Activated naive CD4-positive, alpha-beta T cell treated with anti-CD3 and anti-CD28 coated beads, Interleukin-2, amount 50 U/mL, for 24 hours (primary cell): ENCODE data around the gene WIPF1.

Experiments
- H3K27ac Mint-ChIP-seq: one replicate; pipeline ENCODE4 v1.8.0; 2021; ENCODE audit warnings: mild to moderate bottlenecking, mixed read lengths
- H3K27me3 Mint-ChIP-seq: one replicate; pipeline ENCODE4 v1.8.0; 2021; ENCODE audit warnings: mixed read lengths
- H3K36me3 Mint-ChIP-seq: one replicate; pipeline ENCODE4 v1.8.0; 2021; ENCODE audit warnings: mixed read lengths
- H3K4me1 Mint-ChIP-seq: one replicate; pipeline ENCODE4 v1.8.0; 2021; ENCODE audit warnings: mixed read lengths
- H3K4me3 Mint-ChIP-seq: one replicate; pipeline ENCODE4 v1.8.0; 2021; ENCODE audit warnings: mild to moderate bottlenecking, mixed read lengths
- H3K9me3 Mint-ChIP-seq: one replicate; pipeline ENCODE4 v1.8.0; 2021; ENCODE audit warnings: mixed read lengths

Gene WIPF1

DNA sequence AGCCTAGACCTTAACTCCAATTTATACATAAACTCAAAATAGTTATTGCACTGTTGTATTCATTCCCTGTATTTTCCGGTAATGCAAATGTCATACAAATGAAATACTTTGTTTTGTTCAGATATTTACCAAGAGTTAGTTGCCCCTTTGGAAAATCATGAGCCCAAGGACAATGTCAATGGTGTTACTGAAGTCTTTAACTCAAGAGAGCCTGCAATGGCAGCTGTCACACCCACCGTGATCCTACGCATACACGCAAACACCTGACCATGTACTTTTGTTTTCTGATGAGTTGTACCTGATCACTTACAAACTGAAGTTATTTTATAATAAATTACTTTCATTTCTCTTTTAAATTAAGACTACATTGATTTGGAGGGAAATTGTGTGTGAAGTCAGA, 11.7 kb upstream of the WIPF1 start:
- Mint-ChIP-seq H3K36me3 (peaks cover 12% of the 10 kb centered on the region), H3K4me3 (no peak overlapping the region), H3K4me1 (peaks cover 96% of the 10 kb centered on the region), H3K27ac (peak overlapping the region; percentile 99), H3K9me3 (no peaks in the 10 kb centered on the region), H3K27me3 (no peaks in the 10 kb centered on the region)

GRCh38 chr2:174608866-174609214, 11.2 kb upstream of the WIPF1 start:
- H3K4me3 Mint-ChIP-seq: no peak overlapping the region
- peak overlapping the region; percentile 99 for H3K27ac Mint-ChIP-seq
- H3K9me3 Mint-ChIP-seq: no peaks in the 10 kb centered on the region
- no peaks in the 10 kb centered on the region for H3K27me3 Mint-ChIP-seq
- peaks cover 12% of the 10 kb centered on the region for H3K36me3 Mint-ChIP-seq
- peaks cover 96% of the 10 kb centered on the region for H3K4me1 Mint-ChIP-seq

- Mint-ChIP-seq H3K9me3 (no peaks in the 10 kb centered on the region), H3K27me3 (no peaks in the 10 kb centered on the region), H3K4me1 (peaks cover 96% of the 10 kb centered on the region), H3K27ac (peak overlapping the region; percentile 99), H3K36me3 (peaks cover 11% of the 10 kb centered on the region), H3K4me3 (peak overlapping the region; percentile 75)
These were observed 10.6 kb upstream of the WIPF1 start for GRCh38 chr2:174607989-174608865.

DNA sequence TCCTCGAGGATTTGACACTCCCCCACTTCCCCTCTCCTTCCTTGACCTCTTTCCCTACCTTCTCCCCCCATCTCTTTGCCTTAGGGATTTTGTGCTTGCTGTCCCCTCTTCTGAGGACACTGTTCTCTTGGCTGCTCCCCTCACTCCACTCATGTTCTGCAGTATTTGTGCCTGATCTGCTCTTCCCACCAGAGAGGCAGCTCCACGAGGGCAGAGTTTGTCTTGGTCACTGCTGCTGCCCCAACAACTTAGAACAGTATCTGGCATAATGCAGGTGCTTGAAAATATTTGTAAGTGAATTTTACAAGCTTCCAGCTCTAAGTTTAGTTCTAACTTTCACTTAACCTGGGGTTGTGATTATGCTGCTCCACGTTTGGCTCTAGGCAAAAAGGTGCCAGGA, 10.0 kb upstream of the WIPF1 start:
- no peaks in the 10 kb centered on the region for H3K9me3 Mint-ChIP-seq
- H3K4me3 Mint-ChIP-seq: peak overlapping the region; percentile 75
- peaks cover 12% of the 10 kb centered on the region for H3K36me3 Mint-ChIP-seq
- peaks cover 96% of the 10 kb centered on the region for H3K4me1 Mint-ChIP-seq
- H3K27ac Mint-ChIP-seq: peak overlapping the region; percentile 99
- no peaks in the 10 kb centered on the region for H3K27me3 Mint-ChIP-seq

GRCh38 chr2:174606336-174606735, 8.7 kb upstream of the WIPF1 start:
- peaks cover 12% of the 10 kb centered on the region for H3K36me3 Mint-ChIP-seq
- no peaks in the 10 kb centered on the region for H3K27me3 Mint-ChIP-seq
- peak overlapping the region; percentile 59 for H3K4me3 Mint-ChIP-seq
- peaks cover 96% of the 10 kb centered on the region for H3K4me1 Mint-ChIP-seq
- H3K27ac Mint-ChIP-seq: peak overlapping the region; percentile 96
- H3K9me3 Mint-ChIP-seq: no peaks in the 10 kb centered on the region

DNA sequence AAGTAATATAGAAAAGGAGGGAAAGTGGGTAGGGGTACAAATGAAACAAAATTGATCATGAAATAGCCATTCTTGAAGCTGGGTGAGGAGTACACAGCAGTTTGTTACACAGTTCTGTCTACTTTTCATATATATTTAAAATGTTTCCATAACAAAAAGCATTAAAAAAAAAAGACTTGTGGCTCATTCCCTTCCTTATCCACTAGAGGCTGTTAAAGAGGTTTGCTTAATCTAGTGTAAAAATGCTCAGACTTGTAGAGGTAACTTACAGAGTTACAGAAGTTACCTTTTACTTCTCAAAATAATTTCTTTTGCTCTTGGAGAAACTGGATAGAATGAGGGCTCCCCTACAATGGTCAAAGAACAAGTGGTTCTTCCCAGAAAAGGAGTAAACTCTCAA, 8.1 kb upstream of the WIPF1 start:
- no peak overlapping the region for H3K4me3 Mint-ChIP-seq
- H3K36me3 Mint-ChIP-seq: peaks cover 10% of the 10 kb centered on the region
- no peaks in the 10 kb centered on the region for H3K27me3 Mint-ChIP-seq

GRCh38 chr2:174603280-174603679, 5.7 kb upstream of the WIPF1 start:
- Mint-ChIP-seq H3K4me1 (peaks cover 94% of the 10 kb centered on the region), H3K27me3 (no peaks in the 10 kb centered on the region), H3K4me3 (no peak overlapping the region), H3K36me3 (peaks cover 11% of the 10 kb centered on the region), H3K27ac (peak overlapping the region; percentile 83), H3K9me3 (no peaks in the 10 kb centered on the region)

More for the DNA sequence above, 8.1 kb upstream of the WIPF1 start:
- Mint-ChIP-seq H3K9me3 (no peaks in the 10 kb centered on the region), H3K4me1 (peaks cover 94% of the 10 kb centered on the region), H3K27ac (peak overlapping the region; percentile 96)

- H3K9me3 Mint-ChIP-seq: no peaks in the 10 kb centered on the region
- H3K4me3 Mint-ChIP-seq: peak overlapping the region; percentile 1
- no peaks in the 10 kb centered on the region for H3K27me3 Mint-ChIP-seq
- peaks cover 93% of the 10 kb centered on the region for H3K4me1 Mint-ChIP-seq
- H3K36me3 Mint-ChIP-seq: peaks cover 11% of the 10 kb centered on the region
- peak overlapping the region; percentile 83 for H3K27ac Mint-ChIP-seq
These were observed 5.1 kb upstream of the WIPF1 start for GRCh38 chr2:174602745-174603144.

GRCh38 chr2:174600349-174600748, 2.7 kb upstream of the WIPF1 start:
- Mint-ChIP-seq H3K9me3 (no peaks in the 10 kb centered on the region), H3K27me3 (no peaks in the 10 kb centered on the region), H3K4me3 (peak overlapping the region; percentile 15), H3K36me3 (peaks cover 8% of the 10 kb centered on the region), H3K27ac (peak overlapping the region; percentile 99), H3K4me1 (peaks cover 81% of the 10 kb centered on the region)

DNA sequence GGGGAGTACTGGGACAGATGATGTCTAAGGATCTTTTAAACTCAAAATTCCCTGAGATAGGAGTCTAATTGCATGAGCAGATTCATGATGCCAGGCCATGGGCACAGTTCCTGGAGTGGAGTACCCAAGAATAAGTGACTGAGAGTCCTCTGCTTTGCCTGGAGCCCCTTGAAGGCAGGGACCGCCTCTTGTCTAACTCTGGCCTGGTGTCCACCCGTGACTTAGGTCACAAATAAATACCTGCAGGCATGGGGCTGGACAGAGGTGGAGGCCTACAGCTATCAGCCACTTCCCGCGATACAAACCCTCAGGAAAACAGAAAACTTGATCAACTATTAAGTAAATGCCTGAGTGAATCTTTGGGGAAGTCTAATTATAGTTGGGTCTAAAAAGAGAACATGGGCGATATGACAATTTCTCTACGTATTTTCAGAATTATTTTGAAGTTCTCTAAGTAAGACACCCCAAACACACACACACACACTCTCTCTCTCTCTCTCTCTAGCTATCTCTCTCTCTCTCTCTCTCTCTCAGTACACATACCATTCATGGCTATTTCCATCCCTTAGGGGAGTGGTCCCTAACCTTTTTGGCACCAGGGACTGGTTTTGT, 1.8 kb upstream of the WIPF1 start:
- Mint-ChIP-seq H3K9me3 (no peaks in the 10 kb centered on the region), H3K27me3 (no peaks in the 10 kb centered on the region), H3K4me1 (peaks cover 78% of the 10 kb centered on the region), H3K4me3 (peak overlapping the region; percentile 92), H3K36me3 (peaks cover 7% of the 10 kb centered on the region), H3K27ac (peak overlapping the region; percentile 99)

GRCh38 chr2:174597009-174597344, 627 bp downstream of the WIPF1 start:
- no peaks in the 10 kb centered on the region for H3K9me3 Mint-ChIP-seq
- H3K36me3 Mint-ChIP-seq: peaks cover 5% of the 10 kb centered on the region
- H3K4me3 Mint-ChIP-seq: peak overlapping the region; percentile 92
- peak overlapping the region; percentile 96 for H3K27ac Mint-ChIP-seq
- H3K27me3 Mint-ChIP-seq: no peaks in the 10 kb centered on the region
- H3K4me1 Mint-ChIP-seq: peaks cover 69% of the 10 kb centered on the region

DNA sequence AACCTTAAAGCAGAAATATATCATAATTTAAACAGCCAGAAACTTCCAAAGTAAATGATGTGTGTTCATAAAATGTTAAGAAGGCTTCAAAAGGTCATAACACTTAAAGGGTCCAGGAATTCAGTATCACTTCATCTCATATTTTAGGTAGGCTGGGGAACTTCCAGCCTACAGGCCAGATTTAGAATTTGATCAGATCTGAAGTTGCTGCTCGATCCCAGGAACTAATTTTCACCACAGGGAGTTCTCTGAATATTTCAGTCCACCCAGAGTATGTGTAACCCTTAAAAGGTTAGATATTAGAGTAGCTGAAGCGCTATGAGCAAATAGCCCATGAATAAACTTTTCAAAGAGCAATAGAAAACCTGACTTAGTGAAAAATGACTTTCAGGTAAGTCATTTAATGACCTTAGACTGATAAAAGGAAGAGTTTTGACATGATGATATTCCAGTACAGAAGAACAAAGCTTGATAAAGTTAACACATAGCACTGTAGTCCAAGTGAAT, 1.7 kb downstream of the WIPF1 start:
- Mint-ChIP-seq H3K9me3 (no peaks in the 10 kb centered on the region), H3K36me3 (peaks cover 9% of the 10 kb centered on the region), H3K27ac (peak overlapping the region; percentile 96), H3K4me1 (peaks cover 69% of the 10 kb centered on the region), H3K4me3 (peak overlapping the region; percentile 92), H3K27me3 (no peaks in the 10 kb centered on the region)

DNA sequence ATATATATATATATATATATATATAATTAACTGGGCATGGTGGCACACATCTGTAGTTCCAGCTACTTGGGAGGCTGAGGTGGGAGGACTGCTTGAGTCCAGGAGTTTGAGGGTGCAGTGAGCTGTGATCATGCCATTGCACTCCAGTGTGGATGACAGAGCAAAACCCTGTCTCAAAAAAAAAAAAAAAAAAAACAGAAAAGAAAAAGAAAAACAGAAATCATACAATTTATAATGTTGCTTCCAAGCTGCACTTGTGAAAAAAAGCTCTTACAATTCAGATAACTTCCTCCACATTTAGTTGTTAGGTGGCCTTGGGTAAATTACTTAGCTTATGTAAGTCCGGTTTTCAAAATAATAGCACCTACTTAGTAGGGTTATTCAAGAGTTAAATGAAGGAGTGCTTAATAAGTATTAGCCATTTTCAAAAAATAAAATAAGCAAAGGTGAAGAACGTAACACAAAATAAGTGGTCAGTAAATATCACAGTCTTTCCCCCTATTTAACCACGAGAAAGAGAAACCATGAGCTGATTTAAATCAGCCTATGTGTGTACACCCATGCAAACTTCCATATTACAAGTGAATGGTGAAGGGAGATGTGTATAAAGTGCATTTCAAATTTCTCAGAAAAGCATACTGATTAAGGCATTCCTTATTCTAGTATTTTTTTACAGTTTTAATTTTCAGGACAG, 2.3 kb downstream of the WIPF1 start:
- H3K36me3 Mint-ChIP-seq: peaks cover 9% of the 10 kb centered on the region

DNA sequence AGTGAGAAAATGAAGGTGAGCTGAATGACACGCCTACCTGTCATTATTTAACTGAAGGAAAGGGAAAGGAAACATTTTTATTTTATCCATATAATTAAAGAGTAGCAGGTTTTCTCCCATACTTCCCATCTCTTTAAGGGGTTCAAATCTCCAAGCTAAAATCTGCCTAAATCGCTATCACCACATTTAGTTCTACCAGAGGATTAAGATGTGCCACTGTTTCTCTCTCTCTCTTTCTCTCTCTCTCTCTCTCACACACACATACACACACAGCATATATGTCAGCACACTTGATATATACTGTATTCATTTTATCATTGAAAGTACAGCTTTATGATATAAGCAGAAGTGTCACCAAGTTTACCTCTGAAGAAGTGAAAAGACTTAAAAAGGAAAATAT, 3.1 kb downstream of the WIPF1 start:
- Mint-ChIP-seq H3K36me3 (peaks cover 7% of the 10 kb centered on the region), H3K4me1 (peaks cover 71% of the 10 kb centered on the region), H3K9me3 (no peaks in the 10 kb centered on the region), H3K4me3 (peak overlapping the region; percentile 92), H3K27me3 (no peaks in the 10 kb centered on the region), H3K27ac (peak overlapping the region; percentile 91)

More for the DNA sequence above, 2.3 kb downstream of the WIPF1 start:
- peak overlapping the region; percentile 96 for H3K27ac Mint-ChIP-seq
- H3K4me3 Mint-ChIP-seq: peak overlapping the region; percentile 92
- H3K27me3 Mint-ChIP-seq: no peaks in the 10 kb centered on the region
- H3K9me3 Mint-ChIP-seq: no peaks in the 10 kb centered on the region
- H3K4me1 Mint-ChIP-seq: peaks cover 71% of the 10 kb centered on the region

DNA sequence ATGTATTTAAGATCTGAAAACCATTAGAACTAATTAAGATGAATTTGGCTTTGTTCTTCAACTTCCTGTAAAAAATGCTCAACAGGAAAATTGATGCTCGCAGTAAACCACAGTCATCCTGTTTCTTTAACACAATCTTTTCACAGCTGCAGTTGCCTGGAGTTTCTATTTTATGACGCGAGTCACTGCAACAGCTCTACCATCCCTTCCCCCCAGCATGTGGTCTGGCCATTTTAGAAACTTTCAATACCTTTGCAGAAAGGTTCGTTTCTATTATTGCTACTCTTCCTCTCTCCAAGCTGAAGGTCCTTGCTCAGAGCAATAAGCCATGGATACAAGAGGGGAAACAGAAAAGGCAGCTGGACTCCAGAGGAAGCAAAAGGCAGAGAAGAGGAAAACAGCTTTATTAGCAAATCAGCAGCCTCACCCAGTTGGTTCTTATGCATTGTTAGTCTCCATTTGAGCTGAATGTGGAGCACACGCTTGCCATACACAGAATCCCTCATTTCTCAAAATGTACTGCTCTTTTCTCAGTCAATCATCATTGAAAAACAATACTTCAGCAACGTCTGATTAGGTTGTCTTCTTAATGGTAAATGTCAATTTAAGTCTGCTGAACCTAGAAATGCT, 3.9 kb downstream of the WIPF1 start:
- Mint-ChIP-seq H3K4me1 (peaks cover 71% of the 10 kb centered on the region), H3K27ac (peak overlapping the region; percentile 99), H3K4me3 (peak overlapping the region; percentile 92), H3K36me3 (peaks cover 5% of the 10 kb centered on the region), H3K27me3 (no peaks in the 10 kb centered on the region), H3K9me3 (no peaks in the 10 kb centered on the region)
